ENCODE measurements around the gene EPHA10.
"Not testable (repeated sequence)": the region's sequence is repeated elsewhere in the genome, so short reads cannot be mapped to it uniquely, and the experiment has no call there.

EPHA10 gene

DNA sequence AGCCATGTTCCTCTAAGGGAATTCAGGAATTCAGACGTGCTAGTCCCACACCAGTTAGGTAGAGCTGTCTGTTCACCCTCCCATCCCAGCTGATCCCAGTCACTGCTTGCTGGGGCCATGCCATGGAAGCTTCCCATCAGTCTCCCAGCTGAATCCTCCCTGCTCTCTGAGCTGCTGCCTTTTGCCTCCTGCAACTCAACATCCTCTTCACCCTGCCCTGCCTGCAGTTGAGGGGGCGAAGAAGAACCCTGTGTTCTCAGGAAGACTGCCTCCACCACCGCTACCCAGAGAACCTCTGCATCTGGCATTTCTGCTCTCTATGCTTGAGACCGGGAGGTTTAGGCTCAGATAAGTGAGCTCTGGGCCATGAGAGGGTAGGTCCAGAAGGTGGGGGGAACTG, 56.4 kb downstream of the EPHA10 start:
- DNase-seq = no peak

DNA sequence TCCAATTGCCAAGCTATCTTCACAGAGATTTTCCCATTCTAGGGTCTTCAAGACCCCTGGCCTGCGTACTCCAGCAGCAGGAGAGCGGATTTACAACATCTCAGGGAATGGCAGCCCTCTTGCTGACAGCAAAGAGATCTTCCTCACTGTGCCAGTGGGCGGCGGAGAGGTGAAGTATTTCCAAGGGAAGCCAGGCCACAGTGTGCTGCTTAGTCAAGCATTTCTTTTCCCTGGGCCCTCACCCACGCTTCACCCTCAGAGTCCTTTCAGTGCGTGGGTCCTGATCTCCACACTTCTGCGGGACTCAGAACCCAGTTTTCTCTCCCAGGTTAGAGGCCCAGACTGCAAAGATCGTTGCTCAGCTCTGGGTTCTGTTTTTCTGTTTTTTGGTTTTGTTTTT, 59.5 kb downstream of the EPHA10 start:
- DNase-seq = no peak

DNA sequence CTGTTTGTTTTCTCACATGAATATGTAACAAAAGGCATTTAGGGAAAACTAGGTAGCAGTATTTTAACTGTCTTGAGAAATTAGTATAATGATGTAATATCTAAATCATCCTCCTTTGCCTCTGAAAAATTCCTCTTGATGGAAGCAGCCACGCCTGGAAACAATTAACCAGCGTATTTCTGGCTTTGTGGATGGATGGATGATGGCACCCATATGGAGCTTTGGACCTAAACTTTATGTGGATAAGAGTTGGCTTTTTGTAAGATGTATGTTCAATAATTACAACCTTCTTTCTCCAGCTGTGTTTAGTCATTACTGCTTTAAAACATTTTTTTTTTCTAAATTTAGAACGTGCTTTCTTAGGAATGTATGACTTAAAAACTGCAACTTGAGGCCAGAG, 60.0 kb downstream of the EPHA10 start:
- DNase-seq = no peak

DNA sequence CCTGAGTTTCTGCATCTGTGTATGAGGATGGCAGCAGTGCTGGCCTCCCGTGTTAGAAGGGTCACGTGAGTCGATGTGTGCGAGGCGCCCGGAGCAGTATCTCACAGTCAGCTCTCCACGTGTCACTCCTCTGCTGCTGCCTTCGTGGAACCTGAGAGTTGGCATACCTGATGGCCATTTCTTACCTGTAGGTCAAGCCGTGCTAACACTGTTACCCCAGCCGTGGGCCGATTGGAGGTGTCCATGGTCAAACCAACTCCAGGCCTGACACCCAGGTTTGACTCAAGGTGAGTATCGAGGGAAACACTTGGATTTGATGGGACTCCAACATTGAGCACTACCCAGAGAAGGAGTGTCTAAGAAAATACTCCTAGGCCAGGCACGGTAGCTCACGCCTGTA, 61.9 kb downstream of the EPHA10 start:
- no peak for DNase-seq

DNA sequence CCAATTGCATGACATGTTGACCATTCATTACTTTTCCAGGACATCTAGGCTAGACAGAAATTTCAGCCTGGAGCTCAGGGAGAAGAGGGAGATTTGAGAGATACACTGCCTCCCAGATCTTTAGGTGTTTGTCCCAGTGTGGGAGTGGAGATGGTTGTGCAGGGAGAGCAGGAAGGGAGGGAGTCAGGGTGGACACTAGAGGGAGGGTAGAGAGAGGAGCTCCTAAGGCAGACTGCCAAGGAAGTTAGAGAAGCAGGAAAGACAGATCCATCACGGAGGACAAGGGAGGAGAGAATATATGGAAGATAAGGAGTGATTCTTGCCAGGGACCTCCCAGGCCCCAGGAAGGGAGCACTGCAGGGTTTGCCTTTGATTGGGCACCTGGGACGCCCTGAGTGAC, 63.9 kb downstream of the EPHA10 start:
- DNase-seq = no peak

DNA sequence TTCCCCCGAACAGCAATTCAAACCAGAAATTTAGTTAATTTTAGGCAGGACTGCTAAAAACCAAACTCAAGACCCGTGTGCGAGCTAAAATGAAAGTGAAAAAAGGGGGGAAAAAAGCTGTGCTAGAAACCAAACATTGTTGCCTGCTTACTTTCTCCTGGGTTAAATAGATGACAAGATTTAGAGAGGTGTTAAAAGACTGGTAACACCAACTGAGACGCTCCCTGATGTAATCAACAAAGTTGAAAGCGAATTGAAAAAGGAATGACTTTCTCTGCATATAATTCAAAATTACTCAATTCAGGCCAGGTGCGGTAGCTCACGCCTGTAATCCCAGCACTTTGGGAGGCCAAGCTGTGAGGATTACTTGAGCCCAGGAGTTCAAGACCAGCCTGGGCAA, 65.8 kb downstream of the EPHA10 start:
- DNase-seq = no peak

DNA sequence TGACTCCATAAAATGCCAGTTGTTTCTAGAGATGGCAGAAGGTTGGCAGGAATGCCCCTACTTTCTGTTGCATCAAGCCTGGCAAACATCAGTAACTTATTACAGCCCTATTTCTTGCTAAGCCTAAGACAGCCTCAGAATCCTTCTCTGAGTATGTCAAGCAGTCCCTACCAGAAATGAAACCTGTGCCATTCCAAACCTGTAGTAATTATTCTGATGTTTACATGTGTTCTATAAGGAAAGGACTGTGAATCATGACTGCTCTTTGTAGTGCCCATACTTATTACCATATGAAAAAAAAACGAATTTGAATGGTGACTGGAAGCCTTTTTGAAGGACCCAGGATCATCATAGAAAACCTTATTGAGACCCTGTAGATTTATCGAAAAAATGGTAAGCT, 67.2 kb downstream of the EPHA10 start:
- DNase-seq = no peak

DNA sequence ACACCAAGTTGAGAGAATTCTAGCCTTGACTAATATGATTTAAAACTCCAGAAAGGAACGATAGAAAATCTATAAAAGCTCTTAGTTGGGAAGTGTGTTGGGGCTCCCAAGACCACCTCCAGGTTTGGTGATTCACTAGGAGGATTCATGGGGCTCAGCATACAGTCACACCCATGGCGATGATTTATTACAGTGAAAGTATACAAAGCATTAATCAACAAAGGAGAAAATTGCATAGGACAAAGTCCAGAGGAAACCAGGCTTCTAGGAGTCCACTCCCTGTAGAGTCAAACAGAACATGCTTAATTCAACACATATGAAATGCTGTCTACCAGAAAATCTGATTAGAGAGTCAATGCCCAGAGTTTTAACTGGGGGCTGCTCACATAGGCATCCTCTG, 67.8 kb downstream of the EPHA10 start:
- no peak for DNase-seq

DNA sequence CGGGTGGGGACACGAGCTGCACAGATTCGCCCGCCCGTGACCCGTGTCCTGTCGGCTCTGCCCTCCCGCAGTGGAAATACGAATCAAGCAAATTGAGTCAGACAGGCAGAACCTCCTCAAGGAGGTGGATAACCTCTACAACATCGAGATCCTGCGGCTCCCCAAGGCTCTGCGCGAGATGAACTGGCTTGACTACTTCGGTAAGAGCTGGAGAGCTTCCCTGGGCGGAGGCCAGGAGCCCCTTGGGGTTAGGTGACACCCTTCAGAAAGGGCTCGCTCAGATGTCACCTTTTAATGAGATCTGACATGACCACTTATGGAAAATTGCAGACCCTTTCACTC, 72.1 kb downstream of the EPHA10 start:
- DNase-seq = no peak

DNA sequence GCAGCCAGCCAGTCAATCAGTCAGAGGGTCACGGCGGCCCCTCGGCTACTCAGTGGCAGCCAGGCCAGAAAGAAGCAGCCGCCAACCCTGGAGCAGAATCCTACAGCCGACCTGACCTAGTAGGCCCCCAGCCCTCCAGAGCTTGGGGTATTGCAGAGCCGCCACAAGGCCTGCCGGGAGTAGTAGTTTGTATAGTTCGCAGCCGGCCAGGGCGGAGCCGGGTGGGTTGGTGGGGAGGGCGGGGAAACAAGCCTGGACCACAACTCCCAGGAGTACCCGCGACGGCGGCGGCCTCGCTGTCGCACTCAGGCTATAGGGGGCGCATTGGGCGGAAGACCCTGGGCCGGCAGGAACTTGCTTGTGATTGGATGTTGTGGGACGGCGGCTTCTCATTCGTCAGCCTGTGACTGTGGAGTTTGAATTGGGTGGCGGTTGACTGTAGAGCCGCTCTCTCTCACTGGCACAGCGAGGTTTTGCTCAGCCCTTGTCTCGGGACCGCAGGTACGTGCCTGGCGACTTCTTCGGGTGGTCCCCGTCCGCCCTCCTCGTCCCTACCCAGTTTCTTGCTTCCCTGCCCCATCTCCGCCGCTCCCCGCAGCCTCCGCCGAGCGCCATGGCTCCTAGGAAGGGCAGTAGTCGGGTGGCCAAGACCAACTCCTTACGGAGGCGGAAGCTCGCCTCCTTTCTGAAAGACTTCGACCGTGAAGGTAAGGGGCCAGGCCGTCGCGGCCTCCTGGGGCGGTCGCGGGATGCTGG, 72.7 kb downstream of the EPHA10 start, which contains the start of gene CDCA8:
CDCA8 (plus strand) TSS at position 439 of the 756 bp plus-strand sequence; CDS start at position 614, 175 bp downstream.
- DNase-seq = peak; percentile 95 to 97

DNA sequence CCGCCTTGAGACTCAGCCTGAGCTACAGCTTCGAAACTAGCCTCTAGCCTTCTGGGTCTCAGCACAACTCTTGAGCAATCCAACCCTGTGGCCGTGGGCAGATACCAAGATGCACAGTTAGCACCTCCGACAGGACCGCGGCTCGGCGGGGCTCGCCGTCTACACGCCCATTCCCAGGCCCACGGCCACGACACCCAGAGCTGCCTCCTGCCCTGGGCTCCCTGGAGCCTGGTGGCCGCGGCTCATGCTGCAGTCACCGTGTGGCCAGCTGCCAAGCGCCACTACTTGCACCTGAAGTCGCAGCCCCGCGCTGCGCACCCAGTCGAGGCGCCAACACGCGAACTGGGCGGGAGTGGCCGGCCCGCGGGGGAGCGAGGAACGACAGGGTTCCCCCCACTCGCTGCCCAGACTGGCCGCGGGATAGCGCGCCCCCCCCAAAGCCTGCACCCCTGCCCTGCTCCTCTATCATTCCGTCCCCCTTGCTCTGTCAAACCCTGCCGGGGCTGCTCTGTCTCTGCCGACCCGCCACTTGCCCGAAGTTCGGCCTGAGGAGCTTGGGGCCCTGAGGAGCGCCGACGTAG, 73.3 kb downstream of the EPHA10 start:
- peak; percentile 52 to 67 for DNase-seq

DNA sequence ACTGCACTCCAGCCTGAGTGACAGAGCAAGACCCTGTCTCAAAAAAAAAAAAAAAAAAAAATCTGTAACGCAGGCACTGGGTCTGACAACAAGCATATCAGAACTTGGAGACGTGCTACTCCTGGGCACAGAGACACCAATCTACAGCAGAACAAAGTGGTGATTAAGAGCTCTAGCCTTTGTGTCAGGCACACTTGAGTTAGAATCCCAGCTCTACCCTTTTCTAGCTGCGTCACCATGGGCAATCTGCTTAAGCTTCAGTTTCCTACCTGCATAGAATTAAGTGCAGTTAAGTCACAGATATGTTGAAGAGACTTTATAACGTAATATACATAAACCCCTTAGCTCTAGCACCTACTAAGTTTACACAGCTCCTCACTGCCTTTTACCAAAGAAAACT, 76.0 kb downstream of the EPHA10 start:
- no peak for DNase-seq

DNA sequence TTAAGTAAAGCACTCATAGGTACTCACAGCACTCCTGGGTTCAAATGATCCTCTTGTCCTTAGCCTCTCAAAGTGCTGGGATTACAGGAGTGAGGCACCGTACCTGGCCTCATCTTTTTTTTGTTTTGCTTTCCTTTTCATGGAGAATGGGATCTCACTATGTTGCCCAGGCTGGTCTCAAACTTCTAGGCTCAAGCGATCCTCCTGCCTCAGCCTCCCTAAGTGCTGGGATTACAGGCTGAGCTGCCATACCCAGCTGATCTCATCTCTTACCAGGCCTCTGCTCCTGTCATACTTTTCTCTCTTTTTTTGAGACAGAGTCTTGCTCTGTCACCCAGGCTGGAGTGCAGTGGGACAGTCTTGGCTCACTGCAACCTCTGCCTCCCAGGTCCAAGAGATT, 77.2 kb downstream of the EPHA10 start:
- DNase-seq = not testable (repeated sequence)

DNA sequence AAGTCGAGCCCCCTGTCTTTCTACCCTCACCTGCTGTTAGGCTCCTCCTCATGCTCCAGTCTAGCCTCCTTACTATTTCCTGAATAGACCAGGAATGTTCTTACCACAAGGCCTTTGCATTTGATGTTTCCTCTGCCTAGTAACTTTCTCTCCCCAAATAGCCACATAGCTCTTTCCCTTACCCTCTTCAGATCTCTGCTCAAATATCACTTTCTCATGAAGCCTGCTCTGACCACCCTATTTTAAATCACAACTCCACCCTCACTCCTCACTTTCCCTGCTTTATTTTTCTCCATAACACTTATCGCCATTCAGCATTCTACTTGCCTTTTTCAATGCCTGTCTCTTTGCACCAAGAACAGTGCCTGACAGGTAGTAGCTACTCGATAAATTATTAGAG, 79.2 kb downstream of the EPHA10 start:
- no peak for DNase-seq

DNA sequence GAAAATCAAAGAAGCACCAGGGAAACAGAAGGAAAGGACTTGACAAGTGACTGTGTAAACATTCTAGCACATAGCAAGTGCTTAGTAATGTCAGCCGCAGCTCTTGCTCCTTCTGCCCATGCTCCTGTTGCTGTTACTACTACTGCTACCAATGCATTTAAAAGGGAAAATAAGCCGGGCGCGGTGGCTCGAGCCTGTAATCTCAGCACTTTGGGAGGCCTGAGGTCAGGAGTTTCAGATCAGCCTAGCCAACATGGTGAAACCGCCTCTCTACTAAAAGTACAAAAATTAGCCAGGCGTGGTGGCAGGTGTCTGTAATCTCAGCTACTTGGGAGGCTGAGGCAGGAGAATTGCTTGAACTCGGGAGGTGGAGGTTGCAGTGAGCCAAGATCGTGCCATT, 80.7 kb downstream of the EPHA10 start:
- not testable (repeated sequence) for DNase-seq

DNA sequence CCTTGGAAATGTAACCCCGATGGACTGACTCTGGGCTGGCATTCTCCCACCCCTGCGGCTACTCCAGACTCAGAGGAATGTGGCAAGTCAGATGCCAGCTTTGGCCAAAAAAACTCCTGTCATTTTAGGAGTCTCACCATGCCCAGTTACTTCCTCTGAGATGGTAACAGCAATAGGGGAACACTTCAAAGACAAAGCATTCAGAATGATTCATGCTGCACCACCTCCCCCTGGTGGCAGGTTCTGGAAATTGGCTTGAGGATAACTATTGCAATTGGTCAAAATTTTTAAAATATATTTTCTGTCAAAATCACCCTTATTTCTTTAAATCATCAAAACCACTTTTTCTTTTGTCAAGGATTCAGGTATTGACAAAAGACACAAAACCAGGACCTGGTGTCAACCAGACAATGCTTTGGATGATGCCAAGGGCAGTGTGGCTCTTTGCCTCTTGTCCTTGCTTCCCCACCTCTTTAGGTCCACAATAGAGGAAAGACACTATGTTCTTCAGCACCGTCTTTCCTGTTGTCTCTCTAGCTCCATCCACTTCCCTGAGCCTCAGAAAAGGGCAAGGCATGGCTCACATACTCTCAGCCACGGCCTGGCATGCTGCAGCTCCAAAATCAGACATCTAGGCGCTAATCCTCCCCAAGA, 82.5 kb downstream of the EPHA10 start:
- DNase-seq = peak; percentile 35 to 67

DNA sequence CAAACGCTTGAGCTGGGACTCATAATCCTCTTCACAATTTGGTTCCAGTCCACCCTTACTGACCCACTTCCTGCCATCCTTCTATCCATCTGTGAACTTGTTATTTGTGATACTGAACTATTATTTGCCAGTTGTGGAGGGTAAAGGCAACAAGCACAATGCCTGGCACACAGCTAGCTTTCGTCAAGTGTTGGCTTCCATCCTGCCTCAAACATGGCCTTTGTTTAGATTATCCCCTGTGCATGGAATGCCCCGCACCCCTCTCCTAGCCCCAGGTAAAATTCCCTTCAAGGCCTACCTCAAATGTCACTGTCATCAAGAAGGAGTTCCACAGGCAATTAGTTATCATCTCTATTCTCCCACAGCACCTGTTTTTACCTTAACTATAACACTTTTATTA, 84.0 kb downstream of the EPHA10 start:
- DNase-seq = no peak

DNA sequence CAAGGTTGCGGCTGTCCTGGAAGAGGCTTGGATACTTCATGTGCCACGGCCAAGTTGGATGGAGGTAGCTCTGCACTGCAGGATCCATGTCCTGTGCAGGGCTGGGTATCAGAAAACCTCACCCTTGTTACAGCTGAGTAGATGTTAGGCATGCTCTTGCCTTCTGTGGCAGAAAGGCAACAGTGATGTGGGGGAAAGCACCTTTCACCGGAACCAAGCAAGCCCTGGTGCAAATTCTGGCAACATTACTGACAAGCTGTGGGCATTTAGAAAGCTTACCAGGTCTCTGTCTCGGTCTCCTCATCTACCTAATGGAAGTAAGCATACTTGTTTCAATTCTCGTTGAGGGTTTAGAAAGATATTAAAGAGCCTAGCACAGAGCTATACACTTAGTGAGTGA, 87.1 kb downstream of the EPHA10 start:
- DNase-seq = no peak

DNA sequence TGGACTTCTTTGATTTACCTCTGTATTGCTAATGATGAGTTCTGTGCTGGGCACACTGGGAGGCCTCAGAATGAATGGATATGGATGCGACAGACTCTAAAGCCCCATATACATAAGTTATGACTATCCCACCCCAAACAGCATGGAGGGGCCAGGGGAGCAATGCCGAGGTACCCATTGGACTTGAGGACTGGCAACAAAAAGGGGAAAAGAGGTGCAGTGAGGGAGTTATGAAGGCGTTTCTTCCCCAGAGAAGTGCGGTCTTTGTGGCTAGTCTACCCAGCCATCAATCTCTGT, 87.8 kb downstream of the EPHA10 start:
- DNase-seq = no peak

DNA sequence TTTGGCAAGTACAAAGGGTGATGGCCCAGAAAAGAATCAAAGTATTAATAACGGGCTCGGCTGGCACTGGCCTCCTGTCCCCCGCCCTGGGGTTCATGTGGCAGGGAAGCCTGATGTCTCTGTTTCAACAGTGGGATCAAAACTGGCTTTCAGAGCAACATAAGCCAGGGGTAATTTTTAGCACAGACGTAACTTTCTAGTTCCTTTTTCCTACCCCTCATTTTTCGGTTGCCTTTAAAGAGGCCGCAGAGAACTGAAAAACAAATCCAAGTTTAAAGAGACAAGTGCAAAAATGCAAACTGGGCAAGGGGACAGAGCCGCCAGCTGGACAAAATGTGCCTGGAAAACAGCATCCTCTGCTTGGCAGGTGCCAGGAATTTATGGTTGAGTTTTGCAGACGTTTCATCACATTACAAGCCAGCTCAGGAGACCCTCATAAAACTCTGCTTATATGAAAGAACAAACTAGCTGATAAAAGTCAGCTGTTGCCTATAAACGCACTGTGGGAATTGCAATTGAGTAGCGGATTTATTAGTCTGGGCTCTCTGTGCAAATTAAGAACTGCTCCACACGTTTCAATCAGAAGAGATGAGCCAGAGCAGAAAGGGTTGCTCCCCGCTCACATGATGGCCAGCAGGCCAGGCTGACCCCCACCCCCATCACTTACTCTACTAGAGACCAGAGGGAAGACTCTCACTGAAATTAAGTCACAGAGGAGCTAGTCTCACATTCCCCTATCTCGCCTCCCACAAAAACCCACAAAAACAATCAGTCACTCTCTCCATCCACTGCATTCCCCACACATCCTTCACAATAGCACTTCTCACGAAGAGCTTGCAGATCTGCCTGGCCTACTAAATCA, 88.4 kb downstream of the EPHA10 start:
- DNase-seq = no peak

DNA sequence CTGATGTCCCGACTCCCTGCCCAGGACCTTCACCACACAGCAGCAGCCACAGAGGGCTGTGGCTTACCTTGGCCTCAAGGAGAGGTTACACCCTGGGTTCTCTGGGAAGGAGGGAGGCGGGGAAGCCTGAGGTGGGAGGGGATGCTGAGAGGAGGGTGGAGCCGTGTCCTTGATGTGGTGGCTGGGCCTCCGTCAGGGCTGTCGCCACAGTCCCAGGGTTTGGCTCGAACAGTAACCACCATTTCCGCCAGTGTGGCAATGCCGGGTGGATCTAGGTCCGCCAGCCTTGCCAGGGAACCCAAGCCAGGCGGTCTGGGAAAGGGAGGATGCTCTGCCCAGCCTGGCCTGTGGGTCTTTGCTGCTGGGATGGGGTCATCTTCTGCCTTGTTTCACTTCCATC, 91.0 kb downstream of the EPHA10 start:
- no peak for DNase-seq

DNA sequence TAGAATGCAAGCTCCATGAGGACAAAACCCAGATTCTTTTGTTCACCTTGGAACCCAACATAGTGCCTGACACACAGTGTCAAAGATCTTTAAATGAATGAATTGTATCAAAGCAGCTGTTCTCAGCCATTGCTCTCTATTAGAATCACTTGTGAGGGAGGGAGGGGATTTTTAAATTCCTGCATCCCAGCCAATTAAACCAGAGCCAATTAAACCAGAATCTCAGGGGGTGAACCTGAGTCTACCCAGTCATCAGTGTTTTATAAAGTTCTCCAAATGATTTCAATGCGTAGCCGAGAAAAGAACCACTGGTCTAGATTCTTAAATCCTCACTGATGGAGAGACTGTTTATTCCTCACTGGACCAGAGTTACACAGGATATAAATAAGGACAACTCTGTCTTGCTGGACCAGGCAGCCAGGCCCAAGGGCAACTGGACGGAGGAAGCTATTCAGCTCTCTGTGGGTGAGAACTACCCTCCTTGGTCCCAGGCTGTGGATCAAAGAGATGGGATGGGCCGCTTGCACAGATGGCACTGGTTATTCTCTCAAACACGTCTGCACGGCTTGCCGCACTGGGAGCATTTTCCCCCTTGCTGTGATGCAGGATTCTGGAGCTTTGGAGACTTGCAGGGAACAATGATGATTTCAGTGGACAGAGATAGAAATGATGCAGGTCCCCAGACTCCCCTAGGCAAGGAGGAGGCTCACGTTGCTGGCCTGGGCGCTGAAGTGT, 92.6 kb downstream of the EPHA10 start:
- no peak for DNase-seq

DNA sequence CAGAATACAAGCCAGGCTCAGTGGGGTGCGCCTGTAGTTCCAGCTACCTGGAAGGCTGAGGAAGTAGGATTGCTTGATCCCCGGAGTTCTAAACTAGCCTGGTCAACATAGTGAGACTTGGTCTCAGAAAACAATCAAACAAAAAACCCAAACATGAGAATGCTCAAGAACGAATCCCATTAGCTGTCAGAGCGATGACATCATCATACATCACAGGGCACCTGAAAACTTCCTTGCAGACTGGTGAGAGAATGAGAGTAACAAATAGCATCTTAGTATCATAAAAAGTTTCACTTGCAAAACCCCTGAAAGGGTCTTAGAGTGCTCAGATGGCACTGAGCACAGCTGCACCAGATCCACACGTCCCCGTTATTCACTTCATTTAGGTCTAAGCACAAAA, 93.7 kb downstream of the EPHA10 start:
- DNase-seq = no peak
